Thoracic aorta (tissue), 2 donors: ENCODE data around the gene TRIM9. TPM values are rescaled to one million over a fixed set of nuclear protein-coding genes. Genes with fewer than 3 reads are reported as not detected.

Experiments
- ATAC-seq: fragments of 150-250 bp; one replicate; pipeline ENCODE4 v1.8.0; 2017; ENCODE audit warnings: low read depth; ENCODE audit not compliant: insufficient number of reproducible peaks, low FRiP score
- DNase-seq: peaks from one replicate; pipeline ENCODE4 v3.0.0-alpha.2; 2020; ENCODE audit warnings: low spot score
- H3K27ac ChIP-seq, 2 donors: fragments of 200-600 bp; sonication (generic); 1 replicate in 1 of 2; 2 replicates in 1 of 2; pipeline ENCODE4 v1.5.1; 2016; ENCODE audit warnings: mild to moderate bottlenecking in 2 of 2, moderate library complexity in 2 of 2
- H3K27me3 ChIP-seq: fragments of 200-600 bp; sonication (generic); replicated peaks from 2 replicates; pipeline ENCODE4 v1.6.0; 2016; ENCODE audit warnings: mild to moderate bottlenecking; ENCODE audit not compliant: insufficient read depth
- H3K36me3 ChIP-seq: fragments of 200-600 bp; sonication (generic); one replicate; pipeline ENCODE4 v1.5.1; 2016
- H3K4me1 ChIP-seq, 2 donors: fragments of 200-600 bp; sonication (generic); 1 replicate in 1 of 2; 2 replicates in 1 of 2; pipeline versions ENCODE4 v1.5.1 to v1.6.0; 2016; ENCODE audit warnings: low read depth in 2 of 2, mild to moderate bottlenecking in 1 of 2; ENCODE audit not compliant: control insufficient read depth in 1 of 2
- H3K4me3 ChIP-seq: fragments of 200-600 bp; sonication (generic); 2 replicates; pipeline ENCODE4 v1.5.1; 2016; ENCODE audit warnings: mild to moderate bottlenecking
- H3K9me3 ChIP-seq: fragments of 200-600 bp; sonication (generic); 2 replicates; pipeline ENCODE4 v1.5.1; 2016
- CTCF ChIP-seq: fragments of 200-600 bp; sonication (generic); IDR thresholded peaks from one replicate; pipeline ENCODE4 v1.5.1; 2019; ENCODE audit warnings: antibody characterized with exemption
- total RNA-seq, 2 donors: library from RNA; depleted of rRNA; stranded (reverse); fragments of >200 nt; gene quantifications; one replicate each; pipeline versions ENCODE4 v1.1.0 to v1.2.3, GENCODE V29; 2016

TRIM9 gene
- total RNA-seq, 2 donors from 2014 or later, result 0.41 to 2.1 TPM

GRCh38 chr14:51053157-51053556 is 41.7 kb downstream of the TRIM9 start:
- no peak for TF ChIP-seq CTCF

GRCh38 chr14:51044961-51045360 is 49.9 kb downstream of the TRIM9 start:
- no peak for TF ChIP-seq CTCF
- H3K36me3 ChIP-seq, result no peaks in the 10 kb centered on the region
- no peak overlapping the region for H3K4me3 ChIP-seq
- no peak for ATAC-seq
- H3K27ac ChIP-seq, result no peak overlapping the region
- no peaks in the 10 kb centered on the region for H3K27me3 ChIP-seq
- H3K9me3 ChIP-seq, result no peaks in the 10 kb centered on the region
- no peak for DNase-seq
- no peaks in the 10 kb centered on the region for H3K4me1 ChIP-seq

More at GRCh38 chr14:51053157-51053556, 41.7 kb downstream of the TRIM9 start:
- no peaks in the 10 kb centered on the region for H3K9me3 ChIP-seq
- no peaks in the 10 kb centered on the region for H3K27me3 ChIP-seq
- no peak overlapping the region for H3K4me3 ChIP-seq
- no peaks in the 10 kb centered on the region for H3K36me3 ChIP-seq
- H3K4me1 ChIP-seq, result no peaks in the 10 kb centered on the region
- H3K27ac ChIP-seq, result no peak overlapping the region
- DNase-seq (no peak), ATAC-seq (no peak)

GRCh38 chr14:51041883-51042282 is 53.0 kb downstream of the TRIM9 start:
- Histone ChIP-seq H3K36me3 (no peaks in the 10 kb centered on the region), H3K27me3 (no peaks in the 10 kb centered on the region), H3K4me3 (no peak overlapping the region), H3K4me1 (no peaks in the 10 kb centered on the region), H3K27ac (no peak overlapping the region), H3K9me3 (no peaks in the 10 kb centered on the region)
- no peak for TF ChIP-seq CTCF
- no peak for ATAC-seq
- DNase-seq, result no peak

- H3K27ac ChIP-seq, result no peak overlapping the region
- no peaks in the 10 kb centered on the region for H3K4me1 ChIP-seq
- DNase-seq (no peak), ATAC-seq (no peak)
- TF ChIP-seq CTCF, result no peak
- no peaks in the 10 kb centered on the region for H3K27me3 ChIP-seq
- H3K4me3 ChIP-seq, result no peak overlapping the region
- H3K36me3 ChIP-seq, result no peaks in the 10 kb centered on the region
- H3K9me3 ChIP-seq, result no peaks in the 10 kb centered on the region
Measured at GRCh38 chr14:51041108-51041531, 53.8 kb downstream of the TRIM9 start.

- ATAC-seq, result no peak
- no peaks in the 10 kb centered on the region for H3K9me3 ChIP-seq
Measured at GRCh38 chr14:51039252-51039651, 55.7 kb downstream of the TRIM9 start.

More at GRCh38 chr14:51039252-51039651, 55.7 kb downstream of the TRIM9 start:
- no peak for DNase-seq
- no peaks in the 10 kb centered on the region for H3K4me1 ChIP-seq
- H3K27me3 ChIP-seq, result no peaks in the 10 kb centered on the region
- no peaks in the 10 kb centered on the region for H3K36me3 ChIP-seq
- H3K4me3 ChIP-seq, result no peak overlapping the region
- H3K27ac ChIP-seq, result no peak overlapping the region
- no peak for TF ChIP-seq CTCF
